GM12878 (cell line): Measurements from ENCODE around the gene GALK1. TPM values are rescaled to one million over a fixed set of nuclear protein-coding genes. Genes with fewer than 3 reads are reported as not detected.

Source experiments
- ATAC-seq: fragments of 200-7000 bp; cut with Tn5 transposase; 3 replicates; pipeline ENCODE4 v1.9.1; 2020; ENCODE audit warnings: mild to moderate bottlenecking, moderate library complexity
- BruUV-seq: library from RNA; stranded (reverse); fragments of 400-500 nt; replicated peaks from 2 replicates; lab custom pipeline; 2021; lab: Mats Ljungman, UMichigan
- CTCF ChIA-PET: fragments of 300-600 bp; sonication (Branson Sonifier 250); formaldehyde crosslinking; extraction: SDS; loops from one replicate; lab custom pipeline; 2021; ENCODE audit warnings: inconsistent platforms; lab: Yijun Ruan, JAX
- POLR2A ChIA-PET: fragments of 350-600 bp; formaldehyde crosslinking; extraction: SDS; loops from one replicate; lab custom pipeline; 2021; ENCODE audit warnings: inconsistent platforms; lab: Charles Lee
- RAD21 ChIA-PET: fragments of 300-600 bp; sonication (Branson Sonifier 250); formaldehyde crosslinking; loops from one replicate; lab custom pipeline; 2023; ENCODE audit warnings: antibody characterized with exemption; ENCODE audit not compliant: unreplicated experiment; lab: Charles Lee
- SMC1A ChIA-PET: fragments of 300-600 bp; sonication (Branson Sonifier 250); formaldehyde crosslinking; loops from one replicate; lab custom pipeline; 2023; ENCODE audit not compliant: unreplicated experiment, uncharacterized antibody; lab: Charles Lee
- DNase-seq: peaks from one replicate; pipeline ENCODE4 v3.0.0-alpha.2; 2011; ENCODE audit warnings: low read depth, low spot score
- FAIRE-seq: peaks from 3 replicates; lab custom pipeline; 2011; peaks lifted over from hg19 to GRCh38; lab: Jason Lieb, UNC
- H2AFZ ChIP-seq: 2 replicates; pipeline ENCODE4 v1.6.0; 2011; ENCODE audit warnings: low read depth, low read length, control low read depth; ENCODE audit not compliant: control insufficient read depth
- H3K27ac ChIP-seq: 2 replicates; pipeline ENCODE4 v1.5.1; 2011; ENCODE audit warnings: control low read depth; ENCODE audit not compliant: control insufficient read depth, insufficient read depth
- H3K27me3 ChIP-seq, 2 experiments: replicated peaks in 1 of 2; 2 replicates each; pipeline versions ENCODE4 v1.6.0 to v1.6.1; 2011; ENCODE audit warnings: low read length in 1 of 2; ENCODE audit not compliant: control insufficient read depth in 2 of 2, insufficient read depth in 2 of 2
- H3K36me3 ChIP-seq, 2 experiments: 2 replicates each; pipeline ENCODE4 v1.5.1; 2011; ENCODE audit warnings: low read length in 1 of 2; ENCODE audit not compliant: control insufficient read depth in 2 of 2, insufficient read depth in 2 of 2
- H3K4me1 ChIP-seq: 2 replicates; pipeline ENCODE4 v1.6.1; 2011; ENCODE audit warnings: mild to moderate bottlenecking, low read length, moderate library complexity, mixed read lengths; ENCODE audit not compliant: control insufficient read depth, insufficient read depth
- H3K4me2 ChIP-seq: 2 replicates; pipeline ENCODE4 v1.6.0; 2011; ENCODE audit warnings: control low read depth; ENCODE audit not compliant: control insufficient read depth, insufficient read depth
- H3K4me3 ChIP-seq: fragments of 200-600 bp; sonication (generic); 2 replicates; pipeline ENCODE4 v1.5.1; 2016
- H3K79me2 ChIP-seq: 2 replicates; pipeline ENCODE4 v1.6.0; 2011; ENCODE audit warnings: low read length; ENCODE audit not compliant: control insufficient read depth, insufficient read depth
- H3K9ac ChIP-seq: 2 replicates; pipeline ENCODE4 v1.8.0; 2011; ENCODE audit warnings: low read length, control low read depth, mixed read lengths; ENCODE audit not compliant: control insufficient read depth, insufficient read depth
- H3K9me3 ChIP-seq: replicated peaks from 3 replicates; pipeline ENCODE4 v1.5.1; 2011; ENCODE audit warnings: mild to moderate bottlenecking, low read length; ENCODE audit not compliant: control insufficient read depth, insufficient read depth
- H4K20me1 ChIP-seq: 2 replicates; pipeline ENCODE4 v1.6.0; 2011; ENCODE audit not compliant: control insufficient read depth, insufficient read depth
- CBX5 ChIP-seq: sonication (generic); IDR thresholded peaks from 2 replicates; pipeline ENCODE4 v1.6.1; 2016; ENCODE audit warnings: low read depth, moderate library complexity, mild to moderate bottlenecking, inconsistent platforms
- ETV6 ChIP-seq, 2 experiments: fragments of 450-650 bp in 1 of 2; IDR thresholded peaks in 1 of 2; conservative IDR thresholded peaks in 1 of 2; 2 replicates each; pipeline ENCODE4 v1.6.1; 2014; ENCODE audit warnings: antibody characterized with exemption in 1 of 2, borderline replicate concordance in 1 of 2, low read depth in 1 of 2, mild to moderate bottlenecking in 1 of 2, moderate library complexity in 1 of 2
- FOXK2 ChIP-seq: fragments of 450-650 bp; IDR thresholded peaks from 2 replicates; pipeline ENCODE4 v1.6.1; 2017; ENCODE audit warnings: mild to moderate bottlenecking, moderate library complexity
- SIX5 ChIP-seq: IDR thresholded peaks from 2 replicates; pipeline ENCODE4 v1.6.1; 2011; ENCODE audit warnings: mild to moderate bottlenecking, low read depth, low read length, moderate library complexity; ENCODE audit not compliant: severe bottlenecking
- ZNF207 ChIP-seq: fragments of 450-650 bp; IDR thresholded peaks from 2 replicates; pipeline ENCODE4 v1.6.1; 2014; ENCODE audit warnings: antibody characterized with exemption, mild to moderate bottlenecking, borderline replicate concordance
- WGBS: methylation state at CpG from one replicate; pipeline ENCODE4 v1.1.6; 2016; ENCODE audit warnings: low lambda C conversion rate; ENCODE audit not compliant: insufficient replicate concordance, insufficient coverage; ENCODE audit errors: missing lambda C conversion rate; 5-methylcytosine and 5-hydroxymethylcytosine counted together
- in situ Hi-C: fragments of 300-500 bp; cut with MboI; formaldehyde crosslinking; loops from 9 replicates; pipeline ENCODE4 v1.14.3; 2018; ENCODE audit warnings: mixed read lengths
- intact Hi-C: fragments of 100-400 bp; cut with micrococcal nuclease; formaldehyde crosslinking; loops from one replicate; pipeline ENCODE4 v1.14.2; 2022; ENCODE audit not compliant: unreplicated experiment
- polyA plus RNA-seq, 11 experiments: library from polyadenylated mRNA; depleted of rRNA in 4 of 11; unstranded in 6 of 11; stranded (reverse) in 5 of 11; fragments of >200 nt; fragmentation: Nextera tagmentation in 4 of 11; fragmentation: Illumina TruSeq in 1 of 11; extraction: Ambion mirVana in 4 of 11; extraction: Trizol in 1 of 11; gene quantifications; 1 replicate in 1 of 11; 2 replicates in 10 of 11; pipeline versions ENCODE4 v1.2.1 to v1.2.3, GENCODE V29; 2011 to 2016; ENCODE audit warnings: inconsistent platforms in 2 of 11, missing spikeins in 2 of 11, low read depth in 1 of 11
- total RNA-seq, 4 experiments: library from RNA; depleted of rRNA in 3 of 4; stranded (reverse); fragments of >200 nt in 3 of 4; fragmentation: Illumina TruSeq in 1 of 4; extraction: Trizol in 1 of 4; gene quantifications; 2 replicates each; pipeline versions ENCODE4 v1.2.1 to v1.2.3, GENCODE V29; 2013 to 2021
- TF ChIP-seq, protein P1 (sequence below): fragments of 450-650 bp; IDR thresholded peaks from 2 replicates; pipeline ENCODE4 v1.6.1; 2017; ENCODE audit warnings: low read depth, mild to moderate bottlenecking, moderate library complexity

Gene GALK1
- total and polyA plus RNA-seq, 10 of the 15 experiments (the other 5 are each of a cell fraction or from before 2014, with no cell fraction given) = 0.21 to 43.8 (median 21.4) TPM

- no peak for TF ChIP-seq FOXK2
Observed at GRCh38 chr17:75807861-75808260, 42.9 kb upstream of the GALK1 start (continued).

DNA sequence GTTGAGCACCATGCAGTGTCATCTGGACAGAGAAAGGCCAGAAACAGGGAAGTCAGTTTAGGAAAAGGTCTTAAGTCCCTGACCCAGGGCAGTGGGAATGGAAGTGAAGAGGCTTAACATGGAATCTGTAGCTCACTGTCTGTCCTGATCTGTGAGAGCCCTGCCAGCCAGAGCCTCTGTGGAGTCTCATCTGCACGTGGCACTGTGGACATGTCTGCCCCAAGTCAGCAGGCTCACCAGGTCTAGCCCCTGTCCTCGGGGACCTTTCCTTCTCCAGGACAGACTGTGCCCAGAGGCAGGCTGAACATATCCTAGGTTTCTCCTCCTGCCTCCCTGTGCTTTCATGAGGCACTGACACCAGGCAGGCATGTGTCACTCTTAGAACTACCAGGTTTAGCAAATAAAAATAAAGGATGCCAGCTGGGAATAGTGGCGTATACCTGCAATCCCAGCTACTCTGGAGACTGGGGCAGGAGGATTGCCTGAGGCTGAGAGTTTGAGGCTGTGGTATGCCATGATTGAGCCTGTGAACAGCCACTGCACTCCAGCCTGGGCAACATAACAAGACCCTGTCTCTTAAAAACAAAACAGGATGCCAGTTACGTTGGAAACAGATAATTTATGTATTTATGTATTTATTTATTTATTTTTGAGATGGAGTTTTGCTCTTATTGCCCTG is 42.0 kb upstream of the GALK1 start:
- BruUV-seq = no TSS peak
- Histone ChIP-seq H2AFZ (no peak overlapping the region), H3K79me2 (no peaks in the 10 kb centered on the region; the same call in 1 of the 2 replicates), H3K27me3 (no peaks in the 10 kb centered on the region), H3K27ac (no peak overlapping the region), H3K9ac (no peak overlapping the region), H3K4me3 (no peak overlapping the region), H3K4me2 (no peak overlapping the region), H3K9me3 (no peaks in the 10 kb centered on the region), H4K20me1 (no peaks in the 10 kb centered on the region), H3K4me1 (peaks cover 9% of the 10 kb centered on the region), H3K36me3 (peaks cover 5 to 10% of the 10 kb centered on the region in 2 experiments)
- in situ Hi-C loops = no loop called here
- ChIA-PET SMC1A (interaction anchor here (0.6 to 1.9 kb wide), 2 partner anchors 10 to 21 kb away, joined by 3 to 4 read pairs; no protein-coding TSS in a partner anchor), CTCF (interaction anchor here (0.5 to 3.3 kb wide), 3 partner anchors 11 to 27 kb away, joined by 3 to 16 read pairs (median 6); no protein-coding TSS in a partner anchor), RAD21 (interaction anchor here (0.5 to 3.3 kb wide), 3 partner anchors 20 to 89 kb away, joined by 3 to 24 read pairs (median 5); partner anchors contain the start of gene TRIM65), POLR2A (interaction anchor here (3.0 to 4.9 kb wide), 3 partner anchors 21 to 42 kb away, joined by 12 to 33 read pairs (median 30); partner anchors contain the start of gene GALK1)
- 94% methylated on average over 4 of the region's 4 CpGs for whole genome bisulfite sequencing
- DNase-seq (no peak), FAIRE-seq (no peak), ATAC-seq (no peak)
- intact Hi-C loops = no loop called here
- no peak for TF ChIP-seq ETV6 (conservative IDR thresholded peaks at IDR 0.05 in 1 of 2, IDR thresholded peaks at IDR 0.05 in 1 of 2; ENCODE audit: borderline replicate concordance in 1 of 2, low read depth in 1 of 2)
- no peak for TF ChIP-seq ZNF207
- no peak for TF ChIP-seq CBX5
- no peak for TF ChIP-seq SIX5
- TF ChIP-seq, protein P1, sequence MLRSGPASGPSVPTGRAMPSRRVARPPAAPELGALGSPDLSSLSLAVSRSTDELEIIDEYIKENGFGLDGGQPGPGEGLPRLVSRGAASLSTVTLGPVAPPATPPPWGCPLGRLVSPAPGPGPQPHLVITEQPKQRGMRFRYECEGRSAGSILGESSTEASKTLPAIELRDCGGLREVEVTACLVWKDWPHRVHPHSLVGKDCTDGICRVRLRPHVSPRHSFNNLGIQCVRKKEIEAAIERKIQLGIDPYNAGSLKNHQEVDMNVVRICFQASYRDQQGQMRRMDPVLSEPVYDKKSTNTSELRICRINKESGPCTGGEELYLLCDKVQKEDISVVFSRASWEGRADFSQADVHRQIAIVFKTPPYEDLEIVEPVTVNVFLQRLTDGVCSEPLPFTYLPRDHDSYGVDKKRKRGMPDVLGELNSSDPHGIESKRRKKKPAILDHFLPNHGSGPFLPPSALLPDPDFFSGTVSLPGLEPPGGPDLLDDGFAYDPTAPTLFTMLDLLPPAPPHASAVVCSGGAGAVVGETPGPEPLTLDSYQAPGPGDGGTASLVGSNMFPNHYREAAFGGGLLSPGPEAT = no peak
